Activated CD8-positive, alpha-beta memory T cell treated with anti-CD3 and anti-CD28 coated beads for 1 hour (primary cell): ENCODE measurements around the gene COPA.
"Not testable (repeated sequence)": the region's sequence is repeated elsewhere in the genome, so short reads cannot be mapped to it uniquely, and the experiment has no call there.

Experiments used
- DNase-seq, 2 donors: peaks; one replicate each; pipeline ENCODE4 v3.0.0-alpha.2; 2020; ENCODE audit warnings: low read depth in 1 of 2; ENCODE audit errors: extremely low read depth in 1 of 2

COPA gene

DNA sequence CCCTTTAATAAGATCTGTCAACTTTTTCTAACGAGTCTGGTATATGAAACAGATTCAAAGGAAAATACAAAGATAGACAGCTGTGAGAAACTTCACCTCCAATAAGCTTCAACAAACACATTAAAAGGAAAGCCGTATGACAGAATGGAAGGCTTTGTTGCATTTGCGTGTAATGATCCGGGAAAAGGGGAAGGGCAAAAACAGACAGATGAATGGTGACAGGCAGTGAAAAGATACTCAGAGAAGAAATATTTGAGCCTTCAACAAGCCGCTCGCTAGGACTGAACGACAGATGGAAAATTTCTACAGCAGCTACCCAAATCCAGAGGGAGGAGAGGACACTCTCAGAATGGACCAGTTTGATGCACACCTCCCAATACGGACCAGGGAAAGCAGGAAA, 14.9 kb downstream of the COPA start:
- no peak for DNase-seq

DNA sequence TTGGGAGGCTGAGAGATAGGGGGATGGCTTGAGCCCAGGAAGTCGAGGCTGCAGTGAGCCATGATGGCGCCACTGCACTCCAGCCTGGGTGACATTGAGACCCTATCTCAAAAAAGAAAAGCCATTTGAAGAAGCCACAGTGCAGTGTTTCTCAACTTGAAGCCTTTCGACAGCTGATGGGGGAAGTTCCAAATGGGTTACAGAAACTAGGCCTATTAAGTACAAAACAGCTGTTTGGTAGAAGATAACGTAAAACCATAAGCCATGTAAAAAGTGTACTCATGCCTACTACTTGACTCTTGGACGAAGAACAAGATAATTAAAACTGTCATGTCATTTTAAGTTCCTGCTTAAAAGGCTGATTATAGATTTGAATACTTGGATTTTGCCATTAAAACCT, 16.6 kb downstream of the COPA start:
- no peak for DNase-seq

GRCh38 chr1:160325252-160325651, 17.8 kb downstream of the COPA start:
- no peak for DNase-seq

GRCh38 chr1:160322831-160323230, 20.2 kb downstream of the COPA start:
- no peak for DNase-seq

- DNase-seq = no peak
Measured at GRCh38 chr1:160315359-160315758, 27.7 kb downstream of the COPA start.

- no peak for DNase-seq
Measured at GRCh38 chr1:160309571-160309970, 33.5 kb downstream of the COPA start.

DNA sequence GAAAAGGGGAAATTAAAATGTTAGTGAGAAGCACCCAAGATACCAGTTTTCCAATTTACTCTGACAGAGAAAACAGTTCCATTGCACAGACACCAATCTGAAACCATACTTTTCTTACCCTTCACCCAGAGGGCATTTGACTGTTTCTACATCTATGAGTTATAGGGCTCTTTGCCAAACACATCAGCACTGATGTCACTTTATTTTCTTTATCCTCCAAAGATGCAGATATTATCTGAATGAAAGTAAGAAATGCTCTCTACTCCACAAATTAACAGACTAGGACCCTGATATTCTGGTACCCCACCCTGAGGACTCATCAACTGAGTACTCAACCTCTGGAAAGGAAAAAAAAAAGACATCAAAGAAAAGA, 33.9 kb downstream of the COPA start:
- no peak for DNase-seq

DNA sequence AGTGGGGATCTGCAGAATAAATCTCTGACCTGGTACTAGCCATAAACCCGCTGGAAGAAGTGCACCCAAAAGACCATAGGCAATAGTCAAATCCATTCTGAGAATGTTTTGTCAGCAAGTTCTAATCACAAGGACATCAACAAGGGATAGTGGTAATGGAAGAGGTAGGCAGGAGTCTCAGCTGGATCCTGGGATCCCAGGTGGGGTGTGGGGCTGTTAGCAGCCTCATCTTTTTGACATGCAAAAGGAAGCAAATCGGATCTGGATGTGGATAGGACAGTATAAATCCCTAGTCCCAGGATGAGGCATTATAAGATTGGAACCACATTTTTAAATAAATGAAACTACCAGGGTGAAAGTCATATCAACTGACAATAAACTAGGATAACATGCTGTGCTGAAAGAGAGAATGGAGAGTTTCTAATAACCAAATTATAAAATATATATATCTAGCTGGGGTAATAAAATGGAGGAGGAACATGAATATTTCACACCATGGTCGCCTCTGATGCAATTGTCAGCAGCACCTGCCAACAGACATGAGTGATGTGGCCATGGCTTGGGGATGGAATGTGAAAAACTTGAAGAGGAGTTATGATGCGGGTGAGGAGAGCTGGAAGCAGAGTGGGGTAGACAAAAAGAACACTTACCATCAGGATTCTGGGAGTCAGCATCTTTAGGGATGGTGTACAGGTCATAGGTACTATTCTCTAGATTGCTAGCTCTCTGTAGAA, 34.4 kb downstream of the COPA start:
- no peak for DNase-seq

DNA sequence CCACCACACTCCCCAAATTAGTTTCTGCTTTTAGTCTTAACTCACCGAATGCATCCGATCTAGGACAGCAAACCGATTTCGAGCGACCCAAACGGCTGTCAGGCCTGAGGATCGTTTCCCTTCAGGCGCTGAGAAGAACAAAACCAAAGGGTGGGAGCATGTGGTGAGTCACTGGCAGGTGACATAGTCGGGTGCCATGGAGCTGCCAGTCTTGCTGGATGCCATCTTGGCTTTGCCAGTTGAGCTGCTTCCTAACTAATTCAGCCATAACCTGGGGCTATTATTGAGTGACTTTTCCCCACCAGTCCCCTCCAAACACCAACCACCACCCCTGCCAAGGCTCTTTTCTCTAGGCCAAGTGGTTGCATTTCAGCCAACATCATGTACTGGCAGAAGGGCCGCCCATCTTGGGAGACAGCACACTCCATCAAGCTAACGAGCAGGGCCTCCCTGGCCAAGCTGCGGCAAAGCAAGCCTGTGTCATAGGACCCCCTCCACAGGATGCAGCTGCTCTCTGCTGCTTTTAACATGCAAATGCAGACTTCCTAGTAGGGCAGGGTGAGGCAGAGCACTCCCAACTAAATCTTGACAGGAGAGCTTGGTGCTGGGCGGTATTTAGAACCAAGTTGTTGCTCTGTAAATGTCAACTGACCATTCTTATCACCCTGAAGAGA, 35.8 kb downstream of the COPA start:
- no peak for DNase-seq

DNA sequence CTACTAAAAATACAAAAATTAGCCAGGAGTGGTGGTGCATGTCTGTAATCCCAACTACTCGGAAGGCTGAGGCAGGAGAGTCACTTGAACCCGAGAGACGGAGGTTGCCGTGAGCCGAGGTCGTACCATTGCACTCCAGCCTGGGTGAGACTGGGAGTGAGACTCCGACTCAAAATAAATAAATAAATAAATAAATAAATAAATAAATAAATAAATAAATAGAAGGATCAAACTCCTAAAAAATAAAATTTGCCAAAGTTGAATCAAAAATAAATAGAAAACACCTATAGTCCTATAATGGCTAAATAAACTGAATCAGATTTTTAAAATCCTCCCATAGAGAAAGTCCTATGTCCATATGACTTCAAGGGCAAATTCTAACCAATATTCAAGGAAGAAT, 42.9 kb downstream of the COPA start:
- DNase-seq = no peak

- DNase-seq = no peak
Measured at GRCh38 chr1:160296036-160296435, 47.0 kb downstream of the COPA start.

GRCh38 chr1:160293020-160293968, 49.8 kb downstream of the COPA start:
- DNase-seq = no peak

- DNase-seq = peak; percentile 26 to 39
Measured at GRCh38 chr1:160291248-160292220, 51.5 kb downstream of the COPA start.

DNA sequence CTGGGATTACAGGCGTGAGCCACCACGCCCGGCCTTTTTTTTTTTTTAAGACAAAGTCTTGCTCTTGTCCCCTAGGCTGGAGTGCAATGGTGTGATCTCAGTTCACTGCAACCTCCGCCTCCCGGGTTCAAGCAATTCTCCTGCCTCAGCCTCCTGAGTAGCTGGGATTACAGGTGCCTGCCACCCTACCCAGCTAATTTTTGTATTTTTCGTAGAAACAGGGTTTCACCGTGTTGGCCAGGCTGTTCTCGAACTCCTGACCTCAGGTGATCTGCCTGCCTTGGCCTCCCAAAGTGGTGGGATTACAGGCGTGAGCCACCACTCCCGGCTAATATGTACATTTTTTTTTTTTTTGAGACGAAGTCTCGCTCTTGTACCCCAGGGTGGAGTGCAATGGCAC, 55.3 kb downstream of the COPA start:
- not testable (repeated sequence) for DNase-seq

DNA sequence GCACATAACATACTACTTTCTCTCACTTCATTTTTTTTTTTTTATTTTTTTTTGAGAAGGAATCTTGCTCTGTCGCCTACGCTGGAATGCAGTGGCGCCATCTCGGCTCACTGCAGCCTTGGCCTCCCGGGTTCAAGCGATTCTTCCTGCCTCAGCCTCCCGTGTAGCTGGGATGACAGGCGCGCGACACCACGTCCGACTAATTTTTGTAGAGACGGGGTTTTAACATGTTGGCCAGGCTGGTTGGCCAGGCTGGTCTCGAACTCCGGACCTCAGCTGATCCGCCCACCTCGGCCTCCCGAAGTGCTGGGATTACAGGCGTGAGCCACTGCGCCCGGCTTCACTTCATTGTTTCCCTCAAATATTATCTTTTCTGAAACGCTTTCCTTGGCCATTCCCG, 57.5 kb downstream of the COPA start:
- DNase-seq = no peak

DNA sequence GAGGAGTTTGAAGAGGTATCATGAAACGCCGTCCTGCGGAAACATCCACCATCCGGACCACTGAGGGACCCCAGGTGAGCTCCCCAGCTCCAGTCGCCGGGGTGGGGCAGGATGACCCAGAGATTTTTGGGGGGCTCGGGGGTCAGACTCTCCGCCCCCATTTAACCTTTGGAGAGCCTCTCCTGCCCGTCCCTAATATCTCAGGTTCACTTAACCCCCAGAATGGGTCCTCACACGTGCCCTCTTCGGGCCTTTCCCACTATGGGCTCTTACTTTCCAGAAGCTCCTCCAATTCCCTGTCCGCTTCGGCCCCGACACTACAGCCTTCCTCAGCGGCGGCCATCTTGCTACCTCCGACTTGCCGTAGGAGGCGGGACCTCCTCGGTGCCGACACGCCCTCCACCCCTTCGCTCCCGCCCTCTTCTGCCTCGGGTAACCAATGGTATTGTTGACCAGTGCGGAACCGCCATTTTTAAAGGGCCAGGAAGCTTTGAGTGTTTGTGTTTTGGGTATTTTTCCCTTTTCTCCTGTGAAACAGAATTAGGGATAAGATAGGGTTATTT, 58.2 kb downstream of the COPA start, which contains the start of gene PEX19:
Gene PEX19 (minus strand): TSS at position 352 of the 563 bp plus-strand sequence. CDS start 9 bp downstream, at position 343.
- DNase-seq = peak; percentile 79 to 89

GRCh38 chr1:160284220-160284781, 58.7 kb downstream of the COPA start:
- no peak for DNase-seq

- no peak for DNase-seq
Measured at GRCh38 chr1:160282807-160283206, 60.2 kb downstream of the COPA start.

DNA sequence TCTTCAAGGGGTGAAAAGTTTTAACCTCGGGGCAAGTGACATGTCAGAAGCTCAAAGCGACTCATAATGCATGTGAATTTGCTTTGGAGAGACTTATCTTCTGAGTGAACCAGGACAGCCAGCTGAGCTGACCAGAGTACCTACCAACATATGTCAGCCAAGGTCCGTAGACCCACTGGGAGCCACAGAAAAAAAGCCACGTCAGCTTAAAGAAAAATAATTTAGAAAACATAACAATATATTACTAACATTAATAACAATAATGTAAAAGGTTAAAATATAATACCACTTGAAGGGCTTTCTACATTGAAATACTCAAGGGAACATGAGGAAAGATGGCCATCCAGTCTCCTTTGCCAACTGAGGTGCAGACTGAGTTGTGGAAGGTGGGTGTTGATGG, 65.1 kb downstream of the COPA start:
- DNase-seq = no peak

GRCh38 chr1:160277330-160277729, 65.7 kb downstream of the COPA start:
- DNase-seq = no peak
